Amniotic stem cell (primary cell): ENCODE measurements around the gene FARP2.
A peak's percentile ranks its signal among the peaks of the same experiment; 100 is the strongest.
"Not testable (repeated sequence)": the region's sequence is repeated elsewhere in the genome, so short reads cannot be mapped to it uniquely, and the experiment has no call there.

Experiments
- DNase-seq: peaks from one replicate; lab custom pipeline; 2025; lab: John Stamatoyannopoulos, UW

Gene FARP2

DNA sequence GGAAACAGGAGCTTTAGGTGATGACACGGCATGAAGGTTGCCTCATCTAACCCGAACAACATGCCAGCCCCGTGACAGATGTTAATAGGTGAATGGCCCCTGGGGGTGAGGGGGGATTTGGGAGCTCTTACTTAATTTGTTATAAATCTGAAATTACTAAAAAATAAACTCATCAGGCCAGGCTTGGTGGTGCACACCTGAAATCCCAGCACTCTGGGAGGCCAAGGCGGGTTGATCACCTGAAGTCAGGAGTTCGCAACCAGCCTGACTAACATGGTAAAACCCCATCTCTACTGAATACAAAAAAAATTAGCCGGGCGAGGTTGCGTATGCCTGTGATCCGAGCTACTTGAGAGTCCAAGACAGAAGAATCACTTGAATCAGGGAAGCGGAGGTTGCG lies 146.2 kb downstream of the FARP2 start:
- DNase-seq: no peak

DNA sequence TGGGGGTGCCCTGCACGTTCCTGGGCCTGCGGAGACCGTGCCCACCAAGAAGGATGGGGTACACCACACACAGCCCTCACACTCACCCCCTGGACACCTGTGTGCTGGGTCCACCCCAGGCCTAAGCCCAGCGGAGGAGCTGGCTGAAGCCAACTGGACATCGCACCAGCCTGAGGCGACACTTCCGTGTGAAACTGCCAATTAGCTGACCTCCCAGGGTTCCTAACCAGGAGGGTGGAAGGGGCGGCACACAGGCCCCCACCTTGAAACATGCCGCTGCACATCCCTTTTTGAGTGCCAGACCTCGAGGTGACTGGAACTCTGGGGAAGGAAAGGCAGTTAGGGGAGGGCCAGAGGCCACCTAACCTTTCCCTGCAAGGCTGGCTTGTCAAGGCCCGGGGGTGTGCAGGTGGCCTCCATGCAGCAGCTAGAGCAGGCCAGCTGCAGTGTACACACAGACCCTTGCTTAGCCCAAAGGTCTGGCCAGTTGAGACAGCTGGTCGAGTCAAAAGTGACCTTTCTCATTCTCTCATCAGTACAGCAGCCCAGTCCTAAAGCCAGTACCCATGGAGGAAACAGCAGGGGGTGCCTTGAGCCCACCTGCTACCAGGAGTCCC lies 147.8 kb downstream of the FARP2 start:
- no peak for DNase-seq

DNA sequence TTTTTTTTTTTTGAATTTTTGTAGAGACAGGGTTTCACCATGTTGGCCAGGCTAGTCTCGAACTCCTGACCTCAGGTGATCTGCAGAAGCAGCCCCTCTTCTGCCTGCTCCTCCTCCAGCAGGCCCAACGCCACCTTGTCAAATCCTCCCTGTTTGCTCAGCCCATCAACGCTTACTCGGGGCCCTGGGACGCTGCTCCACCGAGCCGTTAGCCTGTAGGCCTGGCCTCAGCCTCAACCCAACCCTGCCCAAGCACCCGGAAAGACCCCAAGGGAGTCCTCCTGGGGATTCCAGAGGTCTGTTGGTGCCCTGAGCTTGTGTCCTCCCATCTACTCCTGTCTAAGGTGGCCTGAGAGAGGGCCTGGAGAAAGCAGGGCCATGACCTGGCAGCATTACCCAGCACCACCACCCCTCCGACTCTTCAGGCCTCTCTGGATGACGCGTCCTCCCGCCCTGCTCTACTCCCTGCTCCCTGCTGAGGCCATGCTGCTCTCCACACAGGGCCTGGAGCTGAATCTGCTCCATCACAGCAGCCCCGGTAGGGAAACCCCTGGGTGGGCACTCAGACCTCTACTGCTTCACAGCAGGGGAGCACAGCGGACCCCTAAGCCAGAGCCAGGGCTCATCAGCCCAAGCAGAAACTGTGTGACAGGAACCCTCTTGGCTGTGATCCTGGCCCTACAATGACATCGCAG lies 149.1 kb downstream of the FARP2 start:
- no peak for DNase-seq

DNA sequence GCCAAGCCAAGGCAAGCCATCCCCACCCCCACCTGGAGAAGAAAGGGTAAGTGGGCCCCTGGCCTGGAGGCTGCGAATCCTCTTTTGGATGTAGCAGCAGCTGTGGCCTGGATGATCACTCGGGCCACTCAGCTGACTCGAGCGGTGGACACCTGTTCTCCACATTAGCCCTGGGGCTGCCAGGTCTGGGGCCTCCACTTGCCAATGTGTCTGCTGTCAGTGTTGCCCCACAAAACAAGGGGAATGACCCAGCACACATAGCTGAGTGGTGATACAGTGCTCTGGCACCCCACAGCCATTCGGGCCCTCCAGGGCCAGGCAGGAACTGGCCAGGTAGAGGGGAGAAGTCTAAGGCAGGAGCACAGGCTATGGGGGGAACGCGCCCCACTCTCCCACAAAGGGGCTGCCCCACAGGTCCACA lies 149.7 kb downstream of the FARP2 start:
- DNase-seq: no peak

DNA sequence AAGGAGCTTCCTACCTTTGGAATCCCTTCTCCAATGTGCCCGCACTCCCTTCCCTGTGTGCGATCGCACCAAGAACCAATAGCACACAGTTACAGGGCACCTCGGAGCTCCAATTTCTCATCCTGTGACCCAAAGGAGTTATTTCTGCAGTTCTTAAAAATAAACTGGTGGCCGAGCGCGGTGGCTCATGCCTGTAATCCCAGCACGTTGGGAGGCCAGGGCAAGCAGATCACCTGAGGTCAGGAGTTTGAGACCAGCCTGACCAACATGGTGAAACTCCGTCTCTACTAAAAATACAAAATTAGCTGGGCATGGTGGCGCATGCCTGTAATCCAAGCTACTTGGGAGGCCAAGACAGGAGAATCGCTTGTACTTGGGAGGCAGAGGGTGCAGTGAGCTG lies 150.2 kb downstream of the FARP2 start:
- DNase-seq: not testable (repeated sequence)

DNA sequence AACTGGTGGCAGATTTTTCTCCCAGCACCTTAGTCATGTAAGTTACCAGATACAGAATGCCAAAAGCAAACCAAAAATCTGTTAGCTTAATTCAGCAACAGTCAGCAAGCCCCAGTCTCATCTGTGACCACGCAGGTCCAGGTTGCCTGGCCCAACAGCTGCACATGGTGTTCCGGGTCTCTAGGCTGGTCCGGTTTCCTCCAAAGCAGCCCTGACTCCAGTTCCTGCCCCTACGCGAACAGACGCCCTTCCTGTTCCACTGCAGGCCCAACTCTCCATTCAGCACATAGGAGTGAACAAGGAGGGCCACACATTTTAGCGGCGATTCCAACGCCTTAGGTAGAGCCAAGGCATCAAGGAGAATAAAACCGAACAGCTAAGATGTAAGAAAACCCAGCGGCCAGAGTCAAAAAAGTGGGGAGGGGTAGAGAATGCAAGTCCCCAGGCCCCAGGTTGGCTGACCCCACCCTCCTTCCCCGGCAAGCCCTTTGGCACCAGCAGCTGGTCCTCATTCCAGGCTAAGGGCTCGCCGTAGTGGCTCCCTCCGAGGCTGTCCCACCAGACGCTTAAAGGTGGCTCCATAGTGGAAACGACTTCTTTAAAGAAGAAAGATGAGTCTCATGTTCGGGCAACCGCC lies 150.8 kb downstream of the FARP2 start:
- no peak for DNase-seq

DNA sequence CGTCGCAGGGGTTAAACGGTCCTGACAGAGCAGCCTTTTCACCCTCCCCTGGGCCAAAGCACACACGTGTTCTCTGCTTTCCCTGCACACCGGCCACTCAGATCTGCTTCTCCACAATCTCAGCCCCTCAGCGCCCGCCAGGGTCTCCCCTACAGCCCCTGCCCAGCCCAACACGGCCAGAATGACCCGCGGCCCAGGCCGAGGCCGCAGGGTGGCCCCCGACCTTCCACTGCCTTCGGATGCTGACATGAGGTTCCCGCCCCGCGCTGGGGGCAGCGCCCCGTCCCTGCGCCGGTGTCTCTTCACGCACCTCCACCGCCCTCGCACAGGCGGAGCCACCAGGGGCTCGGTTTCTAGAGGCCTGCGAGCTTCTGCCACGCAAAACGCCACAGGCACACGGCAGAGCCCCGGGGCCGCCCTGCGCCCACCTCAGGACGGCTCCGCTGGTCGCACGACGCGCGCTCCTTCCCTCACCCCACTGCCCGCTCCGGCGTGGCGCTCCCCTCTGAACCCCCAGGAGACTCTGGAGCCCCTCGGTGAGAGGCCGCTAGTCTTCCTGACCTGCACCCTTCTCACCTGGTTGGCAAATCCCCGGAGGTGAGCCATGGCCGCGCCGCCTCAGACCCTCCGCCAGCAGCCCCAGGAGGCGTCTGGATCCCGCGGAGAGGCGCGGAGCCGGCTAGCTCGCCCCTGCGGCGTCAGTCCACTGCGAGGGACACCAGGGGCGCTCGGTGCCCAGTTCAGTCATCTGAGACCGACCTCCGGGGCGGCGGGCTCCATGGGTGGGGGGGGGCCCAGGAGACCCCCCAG lies 151.6 kb downstream of the FARP2 start:
- no peak for DNase-seq

DNA sequence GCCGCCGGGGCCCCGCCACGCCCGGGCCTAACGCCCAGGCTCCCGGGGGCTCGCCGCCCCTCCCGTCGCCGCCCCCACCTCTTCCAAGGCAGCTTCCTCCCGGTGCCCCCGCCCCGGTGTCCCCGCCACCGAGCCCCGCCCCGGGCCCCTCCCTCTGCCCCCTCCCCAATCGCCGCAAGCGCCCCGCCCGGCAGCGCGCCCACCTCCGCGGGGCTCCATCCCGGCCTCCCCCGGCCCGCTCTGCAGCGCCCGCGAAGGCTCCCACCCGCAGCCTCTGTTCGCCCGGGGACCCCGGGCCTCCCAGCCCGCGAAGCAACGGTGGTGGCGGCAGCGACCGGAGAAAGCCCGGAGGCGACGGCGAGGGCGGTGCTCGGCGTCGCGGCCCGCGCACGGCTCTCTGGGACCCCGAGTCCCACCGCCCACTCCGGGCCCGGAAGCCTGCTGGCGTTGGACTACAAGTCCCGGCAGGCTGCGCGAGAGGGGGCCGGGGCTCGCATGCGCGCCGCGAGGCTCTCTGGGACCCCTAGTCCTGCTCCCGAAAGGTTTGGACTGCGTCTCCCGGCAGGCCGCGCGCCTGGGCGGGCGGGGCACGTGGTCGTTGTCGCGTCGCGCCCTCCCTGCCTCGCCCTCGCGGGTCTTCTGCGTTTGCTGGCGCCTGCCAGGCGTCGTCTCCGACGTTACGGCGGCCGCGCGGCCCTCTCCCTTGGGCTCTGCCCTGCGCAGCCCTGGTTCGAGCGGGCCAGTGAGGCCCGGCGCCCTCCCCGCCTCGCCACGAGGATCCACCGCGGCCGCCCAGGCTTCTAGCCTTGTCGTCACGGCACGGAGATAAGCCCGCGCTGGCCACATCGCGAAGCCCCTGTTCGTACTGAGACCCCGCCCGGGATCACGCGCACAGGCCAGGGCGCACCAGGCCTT lies 152.4 kb downstream of the FARP2 start, which contains the start of gene STK25:
Gene STK25 (minus strand): TSS at position 345 of the 915 bp plus-strand sequence. CDS start 549 bp downstream, outside the sequence.
- peak; percentile 97 for DNase-seq

DNA sequence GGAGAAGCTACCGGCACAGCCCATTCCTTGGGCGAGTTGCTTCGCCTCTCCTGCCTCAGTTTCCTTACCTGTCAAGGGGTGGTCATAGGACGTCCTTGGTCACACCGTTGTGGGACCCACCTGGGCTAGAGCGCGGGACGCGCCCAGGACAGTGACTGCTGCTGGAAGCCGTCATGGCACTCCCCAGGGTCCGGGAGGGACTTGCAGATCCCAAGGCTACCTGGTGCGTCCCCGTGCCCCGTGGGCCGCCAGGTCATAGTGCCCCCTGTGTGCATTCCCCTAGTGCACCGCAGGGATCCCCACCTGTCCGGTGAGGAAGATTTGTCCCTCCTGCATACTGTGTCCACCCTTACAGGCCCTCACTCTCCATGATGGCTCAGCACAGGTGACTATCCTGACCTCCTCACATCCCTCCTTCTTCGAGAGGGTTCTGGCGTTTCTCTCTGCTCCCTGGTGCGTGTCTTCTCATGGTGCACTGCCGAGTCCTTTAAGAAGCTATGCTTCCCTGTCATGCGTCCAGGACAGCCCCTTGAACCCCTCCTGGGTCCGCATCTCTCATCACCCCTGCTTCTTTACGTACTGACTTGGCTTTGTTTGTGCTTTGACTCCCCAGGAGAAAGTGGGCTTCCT lies 153.2 kb downstream of the FARP2 start:
- DNase-seq: no peak

DNA sequence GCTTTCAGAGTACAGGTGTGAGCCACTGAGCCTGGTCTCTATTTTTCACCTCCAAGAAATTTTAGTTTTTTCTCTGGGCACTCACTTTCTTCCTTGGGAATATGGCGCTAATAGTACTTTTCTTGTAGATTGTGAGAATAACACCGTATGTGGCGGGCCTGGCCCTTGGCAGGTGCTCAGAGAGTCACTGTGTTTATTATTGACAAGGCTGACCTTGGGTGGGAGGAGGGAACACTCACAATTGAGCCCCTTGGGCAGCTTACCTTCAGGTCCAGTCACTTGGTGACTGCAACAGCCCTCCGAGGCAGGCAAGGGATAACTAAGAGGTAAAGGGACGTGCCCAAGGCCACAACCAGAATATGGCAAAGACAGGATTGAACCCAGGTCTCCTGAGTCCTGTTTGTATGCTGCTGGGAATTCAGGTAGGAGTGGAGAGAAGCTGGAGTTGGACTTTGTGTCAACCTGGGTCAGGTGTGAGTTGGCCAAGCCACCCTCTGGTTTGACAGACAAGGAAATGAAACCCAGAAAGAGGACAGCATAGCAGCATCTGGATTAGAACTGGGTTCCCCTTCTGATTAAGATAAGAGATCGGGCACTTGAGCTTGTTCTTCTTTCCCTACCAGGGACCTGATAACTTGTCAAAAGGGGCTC lies 155.1 kb downstream of the FARP2 start:
- DNase-seq: no peak

DNA sequence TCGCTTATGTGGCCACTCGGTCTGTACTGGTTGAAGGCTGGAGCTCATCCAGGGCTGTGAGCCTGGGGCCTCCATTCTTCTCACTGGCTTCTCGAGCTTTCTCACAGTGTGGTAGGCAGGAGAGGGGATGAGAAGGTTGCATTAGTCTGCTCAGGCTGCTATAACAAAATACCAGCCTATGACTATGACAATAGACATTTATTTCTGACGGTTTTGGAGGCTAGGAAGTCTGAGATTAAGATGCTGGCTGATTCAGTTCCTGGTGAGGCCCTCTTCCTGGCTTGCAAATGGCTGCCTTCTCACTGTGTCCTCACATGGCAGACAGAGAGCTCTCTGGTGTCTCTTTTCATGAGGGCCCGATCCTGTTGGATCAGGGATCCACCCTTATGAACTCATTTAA lies 158.5 kb downstream of the FARP2 start:
- DNase-seq: no peak

DNA sequence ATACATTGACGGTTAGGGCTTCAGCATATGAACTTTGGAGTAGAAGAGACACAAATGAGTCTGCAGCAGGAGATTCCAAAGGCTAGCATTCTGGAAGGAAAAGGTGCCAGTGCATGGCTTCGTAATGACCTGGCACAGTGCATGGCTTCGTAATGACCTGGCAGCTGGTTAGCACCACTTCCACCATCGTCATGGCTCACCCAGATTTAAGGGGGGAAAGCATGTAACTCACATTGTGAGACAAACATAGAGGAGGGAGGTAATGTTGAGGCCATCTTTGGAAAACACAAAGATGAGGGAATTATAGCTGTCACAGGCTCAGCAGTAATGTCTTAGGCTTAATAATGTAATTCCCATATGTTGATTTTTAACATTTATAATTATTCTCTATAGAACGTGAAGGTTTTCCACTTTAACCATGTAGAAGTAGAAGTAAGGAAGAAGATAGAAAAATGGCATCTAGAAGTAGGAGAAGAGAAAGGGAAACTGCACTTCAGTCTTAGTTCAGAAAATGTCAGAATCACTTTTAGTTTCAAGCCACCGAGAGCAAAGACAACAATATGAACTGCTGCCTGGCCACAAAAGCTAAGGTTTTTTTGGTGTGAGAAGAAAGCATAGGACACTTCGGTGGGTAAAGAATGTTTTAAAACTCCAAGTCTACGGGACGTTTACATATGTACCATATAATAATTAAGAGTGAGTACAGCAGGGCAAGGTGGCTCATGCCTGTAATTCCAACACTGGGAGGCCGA lies 159.1 kb downstream of the FARP2 start:
- no peak for DNase-seq

DNA sequence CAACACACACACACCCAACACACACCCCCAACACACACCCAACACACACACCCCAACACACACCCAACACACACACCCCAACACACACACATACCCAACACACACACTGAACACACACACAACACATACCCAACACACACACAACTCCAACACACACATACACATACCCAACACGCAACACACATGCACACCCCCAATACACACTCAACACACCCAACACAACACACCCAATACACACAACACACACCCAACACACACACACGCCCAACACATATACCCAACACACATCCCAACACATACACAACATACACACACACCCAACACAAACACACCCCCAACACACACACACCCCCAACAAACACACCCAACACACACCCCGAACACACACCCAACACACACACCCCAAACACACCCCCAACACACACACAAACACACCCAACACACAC lies 160.5 kb downstream of the FARP2 start:
- DNase-seq: no peak

DNA sequence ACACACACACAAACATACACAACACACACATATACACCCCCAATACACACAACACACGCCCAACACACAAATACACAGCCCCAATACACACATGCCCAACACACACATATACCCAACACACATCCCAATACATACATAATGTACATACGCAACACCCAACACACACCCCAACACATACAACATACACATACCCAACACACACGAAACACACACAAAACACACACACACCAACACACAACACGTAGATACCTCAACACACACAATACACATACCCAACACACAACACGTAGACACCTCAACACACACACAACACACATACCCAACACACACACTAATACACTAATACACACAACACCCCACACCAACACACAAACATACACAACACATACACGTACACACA lies 161.2 kb downstream of the FARP2 start:
- DNase-seq: no peak

DNA sequence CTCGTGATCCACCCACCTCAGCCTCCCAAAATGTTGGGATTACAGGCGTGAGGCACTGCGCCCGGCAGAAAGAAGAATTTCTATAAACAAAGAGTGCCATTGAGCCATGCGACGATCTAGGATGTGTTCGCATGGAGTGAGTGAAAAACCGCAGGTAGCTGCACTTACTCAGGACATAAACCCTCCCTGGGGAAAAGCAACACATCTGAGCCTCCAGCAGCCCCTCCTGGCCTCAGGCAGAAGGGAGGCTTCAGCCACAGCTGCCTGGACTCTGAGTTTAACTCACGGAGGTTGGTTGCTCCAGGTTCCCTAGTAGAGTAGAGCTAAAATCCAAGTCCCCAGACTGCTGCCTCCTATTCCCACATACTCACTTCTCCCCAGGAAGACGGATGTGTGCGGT lies 163.6 kb downstream of the FARP2 start:
- no peak for DNase-seq

DNA sequence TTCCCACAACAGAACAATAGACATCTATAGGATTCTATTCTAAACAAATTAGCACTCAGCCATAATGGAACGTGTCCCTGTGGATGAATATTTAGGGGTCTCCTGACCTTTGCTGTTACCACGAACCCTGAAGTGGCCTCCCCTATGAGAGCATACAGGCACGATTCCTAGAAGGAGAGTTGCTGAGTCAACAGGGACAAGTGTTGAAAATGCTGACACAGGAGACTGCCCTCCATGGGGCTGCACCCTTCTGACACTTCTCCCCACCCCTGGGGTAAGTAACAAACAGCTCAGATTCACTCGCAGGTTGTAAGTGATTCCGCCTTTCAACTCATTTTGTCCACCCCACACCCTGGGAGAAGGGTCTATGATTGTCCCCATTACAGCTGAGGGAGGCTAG lies 166.4 kb downstream of the FARP2 start:
- DNase-seq: no peak

DNA sequence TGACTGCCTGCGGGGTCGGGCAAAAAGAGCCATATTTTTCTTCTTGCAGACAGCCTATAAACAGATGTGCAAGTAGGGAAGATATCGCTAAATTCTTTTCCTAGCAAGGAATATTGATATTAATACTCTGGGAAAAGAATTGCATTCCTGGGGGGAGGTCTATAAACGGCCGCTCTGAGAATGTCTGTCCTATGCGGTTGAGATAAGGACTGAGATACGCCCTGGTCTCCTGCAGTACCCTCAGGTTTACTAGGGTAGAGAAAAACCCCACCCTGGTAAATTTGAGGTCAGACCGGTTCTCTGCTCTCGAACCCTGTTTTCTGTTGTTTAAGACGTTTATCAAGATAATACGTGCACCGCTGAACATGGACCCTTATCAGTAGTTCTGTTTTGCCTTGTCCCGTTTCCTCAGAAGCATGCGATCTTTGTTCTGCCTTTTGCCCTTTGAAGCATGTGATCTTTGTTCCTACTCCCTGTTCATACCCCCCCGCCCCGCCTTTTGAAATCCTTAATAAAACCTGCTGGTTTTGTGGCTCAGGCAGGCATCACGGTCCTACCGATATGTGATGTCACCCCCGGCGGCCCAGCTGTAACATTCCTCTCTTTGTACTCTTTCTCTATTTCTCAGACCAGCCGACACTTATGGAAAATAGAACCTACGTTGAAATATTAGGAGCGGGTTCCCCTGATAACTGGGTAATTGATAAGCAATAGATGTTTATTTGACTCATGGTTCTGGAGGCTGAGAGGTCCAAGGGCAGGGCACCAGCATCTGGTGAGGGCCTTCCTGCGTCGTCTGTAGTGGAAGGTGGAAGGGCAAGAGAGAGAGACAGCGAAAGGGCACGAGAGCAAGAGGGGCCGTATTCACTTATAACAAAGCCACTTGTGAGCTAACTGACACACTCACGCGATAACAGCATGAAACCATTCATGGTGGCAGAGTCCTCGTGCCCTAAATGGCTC lies 170.0 kb downstream of the FARP2 start:
- not testable (repeated sequence) for DNase-seq

DNA sequence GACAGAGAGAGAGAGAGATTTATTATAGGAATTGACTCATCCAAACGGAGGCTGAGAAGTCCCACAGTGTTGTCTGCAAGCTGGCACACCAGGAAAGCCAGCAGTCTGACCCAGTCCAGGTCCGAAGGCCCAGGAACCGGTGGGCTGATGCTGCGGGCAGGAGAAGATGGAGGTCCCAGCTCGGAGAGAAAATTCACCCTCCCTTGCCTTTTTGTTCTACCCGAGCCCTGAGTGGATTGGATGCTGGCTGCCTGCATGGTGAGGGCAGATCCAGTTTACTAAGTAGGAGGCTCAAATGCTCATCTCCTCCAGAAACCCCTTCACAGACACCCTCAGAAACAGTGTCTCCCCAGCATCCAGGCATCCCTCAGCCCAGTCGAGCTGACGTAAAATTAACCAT lies 174.5 kb downstream of the FARP2 start:
- no peak for DNase-seq
